GM21786 (cell line): Measurements from ENCODE around the gene SMAGP.
"Not testable (repeated sequence)": the region's sequence is repeated elsewhere in the genome, so short reads cannot be mapped to it uniquely, and the experiment has no call there.

Experiments used
- ATAC-seq: cut with Tn5 transposase; IDR thresholded peaks from one replicate; pipeline ENCODE4 v1.9.1; 2021; ENCODE audit not compliant: unreplicated experiment

Gene SMAGP

DNA sequence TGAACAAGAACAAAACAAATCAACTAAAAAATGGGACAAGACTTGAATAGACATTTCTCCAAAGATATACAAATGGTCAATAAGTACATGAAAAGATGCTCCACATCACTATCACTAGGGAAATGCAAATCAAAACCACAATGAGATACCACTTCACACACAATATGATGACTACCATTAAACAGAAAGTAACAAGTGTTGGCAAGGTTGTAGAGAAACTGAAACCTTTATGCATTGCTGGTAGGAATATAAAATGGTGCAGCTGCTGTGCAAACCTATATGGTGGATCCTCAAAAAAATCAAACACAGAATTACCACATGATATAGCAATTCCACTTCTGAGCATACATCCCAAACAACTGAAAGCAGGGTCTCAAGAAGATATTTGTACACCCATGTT is 5.2 kb downstream of the SMAGP start:
- ATAC-seq: no peak

DNA sequence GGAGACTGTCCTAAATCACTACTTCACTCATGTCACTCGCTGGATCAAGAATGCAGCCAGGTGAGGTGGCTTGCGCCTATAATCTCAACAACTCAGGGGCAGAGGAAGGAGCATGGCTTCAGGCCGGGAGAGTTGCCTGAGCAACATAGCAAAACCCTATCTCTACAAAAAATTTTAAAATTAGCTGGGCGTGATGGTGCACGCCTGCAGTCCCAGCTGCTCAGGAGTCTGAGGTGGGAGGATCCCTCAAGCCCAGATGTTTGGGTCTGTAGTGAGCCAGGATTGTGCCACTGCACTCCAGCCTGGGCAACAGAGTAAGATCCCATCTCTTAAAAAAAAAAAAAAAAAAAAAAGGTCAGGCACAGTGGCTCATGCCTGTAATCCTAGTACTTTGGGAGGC is 5.9 kb downstream of the SMAGP start:
- no peak for ATAC-seq

DNA sequence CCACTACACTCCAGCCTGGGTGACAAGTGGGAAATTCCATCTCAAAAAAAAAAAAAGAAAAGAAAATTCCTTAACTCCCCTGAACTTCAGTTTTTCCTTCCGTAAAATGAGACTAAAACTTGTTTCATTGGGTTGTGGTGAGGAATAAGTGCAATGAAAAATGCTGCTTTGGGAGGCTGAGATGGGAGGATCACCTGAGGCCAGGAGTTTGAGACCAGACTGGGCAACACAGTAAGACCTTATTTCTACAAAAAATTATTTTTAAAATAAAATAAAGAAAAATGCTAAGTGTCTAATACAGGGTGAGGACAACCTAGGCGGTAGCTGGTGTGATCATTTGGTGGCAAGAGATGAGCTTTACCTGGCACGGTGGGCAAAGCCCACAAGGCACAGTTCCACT is 6.9 kb downstream of the SMAGP start:
- ATAC-seq: no peak

DNA sequence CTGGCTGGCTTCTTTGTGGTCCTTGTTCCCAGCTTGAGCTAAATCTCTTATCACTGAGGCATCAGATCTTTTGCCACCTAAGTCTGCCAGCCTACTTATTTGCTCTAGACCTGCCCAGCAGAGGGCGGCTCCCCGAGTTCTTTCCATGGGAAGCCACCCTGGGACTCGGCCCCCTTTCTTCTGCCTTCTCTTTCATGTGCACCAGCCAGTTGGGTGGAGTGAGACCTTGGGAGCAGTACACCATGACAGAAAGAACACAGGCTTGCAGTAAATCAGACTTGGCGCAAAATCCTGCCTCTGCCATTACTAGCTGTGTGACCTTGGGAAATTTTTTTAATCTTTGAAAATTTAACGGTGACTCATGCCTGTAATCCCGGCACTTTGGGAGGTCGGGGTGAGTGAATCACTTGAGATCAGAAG is 7.4 kb downstream of the SMAGP start:
- no peak for ATAC-seq

DNA sequence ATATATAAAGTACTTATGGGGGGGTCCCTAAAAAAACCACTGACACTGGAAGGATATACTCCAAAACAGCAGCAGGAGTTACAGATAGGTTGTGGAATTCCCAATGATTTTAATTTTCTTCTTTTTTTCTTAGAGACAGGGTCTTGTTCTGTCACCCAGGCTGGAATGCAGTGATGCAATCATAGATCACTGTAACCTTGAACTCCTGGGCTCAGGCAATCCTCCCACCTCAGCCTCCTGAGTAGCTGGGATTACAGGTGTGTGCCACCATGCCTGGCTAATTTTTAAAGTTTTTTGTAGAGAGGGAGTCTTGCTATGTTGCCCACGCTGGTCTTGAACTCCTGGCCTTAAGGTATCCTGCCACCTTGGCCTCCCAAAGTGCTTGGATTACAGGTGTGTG is 10.6 kb downstream of the SMAGP start:
- not testable (repeated sequence) for ATAC-seq

DNA sequence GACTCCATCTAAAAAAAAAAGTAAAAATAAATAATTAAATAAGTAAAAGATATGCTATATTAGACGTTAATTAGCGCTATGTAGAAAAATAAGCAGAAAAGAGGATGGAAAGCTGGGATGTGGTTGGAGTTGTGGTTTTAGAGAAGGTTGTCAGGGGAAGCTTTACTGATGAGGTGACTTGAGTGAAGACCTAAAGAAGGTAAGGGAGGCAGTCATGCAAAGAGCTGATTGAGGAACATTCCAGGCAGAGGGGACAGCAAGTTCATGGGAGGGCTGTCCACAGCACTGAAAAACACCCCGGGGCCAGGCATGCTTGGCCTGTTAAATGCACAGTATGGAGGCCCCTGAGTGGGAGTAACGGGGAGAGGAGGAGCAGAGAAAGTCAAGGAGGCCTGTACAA is 15.7 kb downstream of the SMAGP start:
- no peak for ATAC-seq

DNA sequence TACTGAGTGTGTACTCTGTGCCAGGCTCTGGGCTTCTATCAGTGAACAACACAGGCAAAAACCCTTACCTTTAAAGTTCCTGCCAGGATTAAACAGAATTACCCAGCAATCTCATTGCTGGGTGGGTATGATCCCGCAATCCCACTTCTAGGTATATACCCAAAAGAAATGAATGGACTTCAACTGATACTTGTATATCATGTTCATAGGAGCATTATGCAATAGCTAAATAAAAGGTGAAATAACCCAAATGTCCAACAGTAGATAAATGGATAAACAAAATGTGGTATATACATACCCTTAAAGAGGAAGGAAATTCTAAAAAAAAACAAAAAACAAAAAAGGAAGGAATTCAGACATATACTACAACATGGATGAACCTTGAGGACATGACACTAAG is 16.9 kb downstream of the SMAGP start:
- ATAC-seq: no peak

DNA sequence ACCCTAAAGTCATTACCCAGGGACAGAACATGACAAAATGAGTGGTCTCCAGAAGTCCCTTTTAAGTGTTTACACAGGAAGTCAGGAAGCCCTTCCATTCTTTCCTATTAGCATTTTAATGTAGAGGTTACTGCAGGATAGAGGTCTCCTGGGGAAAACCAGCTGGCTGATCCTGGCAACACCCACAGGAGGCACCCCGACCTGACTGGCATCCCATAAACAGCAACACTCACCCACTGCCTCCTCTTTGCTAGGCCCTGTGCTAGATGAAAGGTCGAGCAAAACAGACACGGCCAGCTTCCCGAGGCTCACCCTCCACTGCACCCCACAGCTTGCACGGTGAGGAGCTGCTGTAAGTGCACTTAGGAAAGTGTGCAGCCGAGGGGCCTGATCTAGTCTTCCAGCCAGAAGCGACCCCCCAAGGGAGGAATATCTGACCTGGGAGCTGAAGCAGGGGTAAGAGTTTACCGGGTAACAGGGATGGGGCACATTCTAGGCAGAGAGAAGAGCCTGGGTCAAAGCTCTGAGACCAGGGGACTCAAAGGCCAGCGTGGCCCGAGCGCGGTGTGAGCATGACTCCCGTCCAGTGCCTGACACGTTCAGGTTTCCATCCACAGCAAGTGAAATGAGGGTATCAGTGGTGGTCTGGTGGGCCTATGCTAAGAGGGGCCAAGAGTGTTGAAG is 22.6 kb downstream of the SMAGP start:
- ATAC-seq: no peak

DNA sequence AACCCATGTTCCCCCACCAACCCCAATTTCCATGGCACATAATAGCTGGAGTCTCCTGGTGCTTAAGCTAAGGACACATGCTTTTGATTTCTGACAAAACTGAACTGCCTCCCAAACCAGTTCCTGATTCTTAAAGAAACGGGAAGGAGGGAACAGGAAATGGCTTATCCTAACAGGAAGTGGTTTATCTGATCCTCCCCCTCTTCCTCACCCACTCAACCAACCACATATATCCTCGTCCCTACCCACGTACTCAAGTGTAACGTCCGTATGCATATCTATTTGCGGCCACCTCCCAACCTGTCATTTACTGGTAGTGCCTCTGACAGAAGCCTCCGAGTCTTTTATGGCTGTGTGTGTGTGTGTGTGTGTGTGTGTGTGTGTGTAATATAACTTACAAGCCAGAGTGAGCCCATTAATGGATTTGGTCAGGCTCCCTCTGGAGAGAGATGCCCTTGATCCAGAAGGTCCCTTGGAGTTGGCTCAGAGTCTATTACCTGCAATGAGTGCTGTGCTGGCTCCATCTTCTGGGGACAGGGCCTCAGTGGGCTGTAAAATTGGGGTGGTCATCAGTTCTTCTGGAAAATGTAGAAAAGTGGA is 23.9 kb downstream of the SMAGP start:
- ATAC-seq: no peak

DNA sequence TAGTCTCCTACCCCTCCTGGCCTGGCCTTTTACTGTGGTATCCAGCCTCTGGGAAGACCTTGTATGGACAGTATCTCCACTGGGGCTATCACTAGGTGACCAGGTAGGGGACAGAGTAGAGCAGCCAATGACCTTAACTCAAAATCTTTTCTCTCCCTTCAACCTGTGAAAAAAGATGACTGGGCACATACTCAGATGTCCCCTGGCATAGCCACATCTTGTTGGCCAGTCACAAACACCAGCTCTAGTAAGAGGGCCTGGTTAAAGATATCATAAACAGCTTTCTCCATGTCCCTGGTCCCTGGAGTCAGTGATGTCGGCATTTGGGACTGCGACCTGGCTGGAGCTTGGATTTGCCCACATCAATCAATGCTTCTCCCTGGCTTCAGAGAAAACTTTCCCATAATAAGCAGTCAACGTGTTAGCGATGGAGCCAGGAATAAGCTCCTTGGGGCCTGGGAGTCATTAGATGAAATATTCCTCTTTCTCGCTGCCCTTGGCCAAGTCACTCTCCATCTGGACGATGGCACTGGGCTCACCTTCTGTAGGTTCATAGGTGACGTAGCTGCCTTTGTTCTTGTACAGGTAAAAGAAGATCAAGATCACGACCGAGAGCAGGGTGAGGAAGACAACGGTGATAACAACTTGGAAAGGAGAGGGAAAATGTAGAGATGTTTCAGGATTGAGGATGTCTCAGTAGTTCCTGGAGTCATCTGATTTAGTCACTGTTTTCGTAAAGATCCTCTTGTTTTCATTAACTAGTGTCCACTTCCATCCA is 24.6 kb downstream of the SMAGP start:
- ATAC-seq: no peak

DNA sequence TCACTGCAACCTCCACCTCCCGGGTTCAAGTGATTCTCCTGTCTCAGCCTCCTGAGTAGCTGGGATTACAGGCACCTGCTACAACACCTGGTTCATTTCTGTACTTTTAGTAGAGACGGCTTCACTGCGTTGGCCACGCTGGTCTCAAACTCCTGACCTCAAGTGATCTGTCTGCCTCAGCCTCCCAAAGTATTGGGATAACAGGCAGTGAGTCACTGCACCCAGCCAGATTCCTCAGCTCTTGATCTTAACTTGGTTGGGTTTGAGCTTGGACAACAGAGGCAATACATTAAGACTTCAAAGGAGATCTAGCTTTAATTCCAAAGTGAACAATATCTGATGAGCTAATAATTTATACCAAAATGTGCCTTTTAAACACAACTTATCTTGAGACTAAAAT is 25.9 kb downstream of the SMAGP start:
- ATAC-seq: no peak

DNA sequence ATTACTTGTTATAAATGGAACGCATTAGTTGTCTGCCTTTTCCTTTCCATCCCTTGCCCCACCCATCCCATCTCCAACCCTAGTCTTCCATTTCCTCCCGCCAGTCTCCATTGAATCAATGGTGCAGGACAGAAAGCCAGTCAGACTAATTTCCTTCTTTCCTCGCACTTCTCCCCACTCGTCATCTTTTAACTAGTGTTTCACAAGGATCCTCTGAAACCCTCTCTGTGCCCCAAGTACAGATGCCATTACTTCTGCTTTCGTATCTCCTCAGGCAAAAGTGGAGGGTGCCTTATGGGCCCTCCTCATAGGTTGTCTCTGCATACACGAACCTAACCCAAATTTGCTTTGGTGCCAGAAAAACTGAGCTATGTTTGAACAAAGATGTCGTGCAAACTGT is 27.3 kb downstream of the SMAGP start:
- no peak for ATAC-seq

DNA sequence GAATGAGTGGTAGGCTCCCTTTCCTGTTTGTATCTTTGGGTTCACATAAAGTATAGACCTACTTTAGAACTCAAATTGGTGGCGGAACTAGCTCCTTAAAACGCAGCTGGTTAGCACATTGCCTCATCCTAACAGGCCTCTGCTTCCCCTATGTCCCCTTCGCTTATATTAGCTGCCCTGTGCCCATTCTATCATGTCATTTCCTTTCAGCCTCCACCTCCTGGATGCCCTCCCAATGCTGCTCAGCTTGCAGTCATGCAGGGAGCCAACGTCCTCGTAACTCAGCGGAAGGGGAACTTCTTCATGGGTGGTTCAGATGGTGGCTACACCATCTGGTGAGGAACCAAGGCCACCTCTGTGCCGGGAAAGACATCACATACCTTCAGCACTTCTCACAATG is 28.1 kb downstream of the SMAGP start:
- no peak for ATAC-seq

DNA sequence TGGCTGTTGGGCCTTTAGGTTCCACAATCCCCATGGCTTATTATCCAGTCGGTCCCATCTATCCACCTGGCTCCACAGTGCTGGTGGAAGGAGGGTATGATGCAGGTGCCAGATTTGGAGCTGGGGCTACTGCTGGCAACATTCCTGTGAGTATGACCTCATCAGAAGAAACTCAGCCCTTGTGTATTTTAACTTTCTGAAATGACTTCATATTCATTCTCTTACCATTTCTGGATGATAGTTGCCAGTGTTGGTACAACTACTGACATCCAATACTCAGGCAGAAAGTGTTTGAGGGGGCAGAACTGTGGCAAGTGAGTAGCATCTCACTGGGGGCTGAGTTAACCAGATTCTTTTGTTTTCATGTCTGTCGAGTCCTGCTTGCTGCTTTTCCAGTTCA is 29.2 kb downstream of the SMAGP start:
- no peak for ATAC-seq

DNA sequence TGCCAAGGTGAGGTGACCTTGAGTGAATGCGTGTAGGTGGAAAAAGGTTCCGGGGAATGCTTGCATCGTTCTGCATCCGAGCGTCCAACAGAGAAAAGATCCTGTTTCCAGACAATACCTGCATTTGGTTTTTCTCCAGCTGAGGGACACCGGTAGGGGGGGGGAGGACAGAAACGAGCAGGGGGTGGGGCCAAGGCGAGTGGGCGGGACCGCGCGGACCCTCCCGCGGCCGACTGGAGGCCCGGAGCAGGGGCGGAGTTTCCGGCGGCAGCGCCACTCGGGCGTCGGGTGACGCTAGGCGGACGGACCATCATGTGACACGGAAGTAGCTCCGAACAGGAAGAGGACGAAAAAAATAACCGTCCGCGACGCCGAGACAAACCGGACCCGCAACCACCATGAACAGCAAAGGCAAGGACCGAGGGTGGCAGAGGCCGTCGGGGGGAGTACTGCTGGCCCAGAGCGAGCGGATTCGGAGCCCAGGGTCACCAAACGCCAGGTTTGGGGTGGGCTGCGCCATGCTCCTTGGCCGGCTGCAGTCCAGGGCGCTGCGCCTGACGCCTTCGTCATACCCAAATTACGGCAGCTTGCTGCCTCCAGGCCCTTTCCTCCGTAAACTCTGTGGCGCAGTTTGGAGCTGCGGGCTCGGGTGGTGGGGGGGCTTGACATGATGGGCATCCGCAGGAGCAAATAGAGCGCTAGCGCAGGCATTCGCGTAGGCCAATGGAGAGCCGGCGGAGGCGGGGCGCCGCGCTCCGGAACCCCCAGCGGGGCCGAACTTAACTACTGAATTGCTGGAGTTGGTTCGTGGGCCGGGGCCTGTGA is 31.5 kb downstream of the SMAGP start, which contains the start of gene DAZAP2:
TSS of gene DAZAP2 (plus strand) at position 317 of the 825 bp plus-strand sequence. CDS start at position 399, 82 bp downstream.
- peak; percentile 91 for ATAC-seq

DNA sequence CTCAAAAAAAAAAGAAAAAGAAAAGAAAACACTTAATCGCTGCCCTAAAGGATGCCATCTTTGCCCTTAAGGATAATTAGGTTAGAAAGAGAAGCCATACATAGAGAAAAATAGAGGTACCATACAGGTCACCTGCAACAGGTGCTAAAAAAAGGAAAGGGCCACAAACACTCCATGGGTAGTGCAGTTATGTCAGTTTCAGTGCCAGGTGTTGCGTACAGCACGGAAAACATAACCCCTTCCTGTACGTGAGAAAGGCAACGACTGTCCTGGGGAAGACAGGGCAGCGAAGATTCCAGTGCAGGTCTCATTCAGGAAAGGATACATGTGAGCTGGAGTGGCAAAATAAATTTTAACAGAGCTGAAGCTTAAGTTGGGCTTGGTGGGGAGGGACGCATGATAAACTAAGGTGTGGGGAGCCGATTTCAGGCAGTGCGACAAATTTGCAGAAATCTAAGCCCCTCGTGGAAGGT is 32.1 kb downstream of the SMAGP start:
- no peak for ATAC-seq

DNA sequence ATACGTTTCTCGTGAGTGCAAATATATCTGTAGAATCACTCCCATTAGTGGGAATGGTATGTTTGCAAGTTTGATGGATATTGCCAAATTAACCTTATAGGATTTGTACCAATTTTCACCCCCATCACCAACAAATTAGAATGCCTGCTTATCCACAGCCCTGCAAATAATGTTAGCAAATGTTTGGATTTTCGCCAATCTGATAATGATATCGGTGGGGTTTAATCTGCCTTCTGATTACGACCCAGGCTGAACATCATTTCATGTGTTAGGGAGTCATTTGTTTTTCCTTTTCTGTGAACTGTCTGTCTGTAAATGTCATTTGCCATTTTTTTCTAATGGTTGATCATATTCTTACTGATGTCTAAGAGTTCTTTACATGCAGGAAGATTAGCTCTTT is 35.7 kb downstream of the SMAGP start:
- no peak for ATAC-seq

DNA sequence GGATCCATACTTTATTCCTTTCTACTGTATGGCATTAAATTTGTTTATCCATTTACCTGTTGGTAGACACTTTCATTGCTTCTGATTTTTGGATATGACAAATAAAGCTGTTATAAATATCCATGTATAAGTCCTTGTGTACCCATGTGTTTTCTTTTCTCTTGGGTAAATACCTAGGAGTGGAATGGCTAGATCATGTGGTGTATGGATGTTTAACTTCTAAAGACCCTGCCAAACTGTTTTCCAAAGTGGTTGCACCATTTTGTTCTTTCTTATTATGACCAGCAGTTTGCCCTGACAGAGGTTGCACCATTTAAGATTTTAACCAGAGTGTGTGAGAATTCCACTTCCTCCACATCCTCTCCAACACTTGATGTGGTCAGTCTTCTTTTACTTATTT is 37.6 kb downstream of the SMAGP start:
- ATAC-seq: no peak

DNA sequence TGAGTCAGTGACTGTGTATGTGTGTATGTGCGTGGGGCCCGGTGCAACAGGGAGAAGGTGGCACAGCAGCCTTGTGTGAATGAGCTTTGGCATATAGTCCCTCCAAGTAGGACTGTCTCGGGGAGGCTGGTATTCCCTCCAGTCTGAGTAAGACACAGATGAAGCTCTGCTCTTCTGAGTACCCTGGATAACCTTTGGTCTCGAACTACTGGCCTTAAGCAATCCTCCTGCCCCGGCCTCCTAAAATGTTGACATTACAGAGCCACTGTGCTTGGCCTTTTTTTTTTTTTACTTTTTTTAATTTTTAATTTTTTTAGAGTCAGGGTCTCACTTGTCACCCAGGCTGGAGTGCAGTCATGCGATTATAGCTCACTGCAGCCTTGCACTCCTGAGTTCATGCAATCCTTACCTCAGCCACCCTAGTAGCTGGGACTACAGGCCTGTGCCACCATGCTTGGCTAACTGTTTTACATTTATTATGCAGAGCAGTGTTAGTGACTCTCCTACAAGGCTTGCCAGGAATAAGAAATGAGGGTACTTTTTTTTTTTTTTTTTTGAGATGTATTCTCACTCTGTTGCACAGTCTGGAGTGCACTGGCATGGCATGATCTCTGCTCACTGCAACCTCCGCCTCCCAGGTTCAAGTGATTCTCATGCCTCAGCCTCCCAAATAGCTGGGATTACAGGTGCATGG is 41.0 kb downstream of the SMAGP start:
- ATAC-seq: no peak

DNA sequence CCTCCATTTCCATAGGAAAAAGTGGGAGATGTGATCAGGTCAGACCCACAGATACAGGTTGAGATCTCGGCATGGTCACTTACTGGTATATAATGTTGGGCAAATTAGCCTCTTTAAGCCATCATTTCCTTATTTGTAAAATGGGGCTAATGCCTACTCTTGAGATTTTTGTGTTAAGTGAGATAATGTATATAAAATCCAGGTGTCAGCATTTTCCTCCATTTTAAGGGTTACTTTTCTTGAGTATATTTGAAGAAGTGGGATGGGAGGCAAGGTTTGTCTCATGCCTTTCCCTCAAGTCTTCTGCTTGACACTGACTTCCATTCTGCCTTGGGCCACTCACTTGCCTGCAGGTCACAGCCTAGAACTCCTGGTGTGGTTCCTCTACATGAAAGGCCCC is 42.3 kb downstream of the SMAGP start:
- no peak for ATAC-seq

DNA sequence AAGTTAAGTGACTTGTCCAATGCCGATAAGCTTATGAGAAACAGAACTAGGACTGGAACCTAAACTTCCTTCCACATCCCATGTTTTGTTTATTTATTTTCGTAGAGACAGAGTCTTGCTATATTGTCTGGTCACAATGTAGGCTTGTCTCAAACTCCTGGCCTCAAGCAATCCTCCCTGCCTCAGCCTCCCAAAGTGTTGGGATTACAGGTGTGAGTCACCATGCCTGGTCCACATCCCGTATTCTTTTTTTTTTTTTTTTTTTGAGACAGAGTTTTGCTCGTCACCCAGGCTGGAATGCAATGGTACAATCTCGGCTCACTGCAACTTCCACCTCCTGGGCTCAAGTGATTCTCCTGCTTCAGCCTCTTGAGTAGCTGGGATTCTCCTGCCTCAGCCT is 43.1 kb downstream of the SMAGP start:
- not testable (repeated sequence) for ATAC-seq
